Immature natural killer cell (primary cell): ENCODE measurements around the gene FBXO10. TPM values are rescaled to one million over a fixed set of nuclear protein-coding genes. Genes with fewer than 3 reads are reported as not detected.
"Not testable (repeated sequence)": the region's sequence is repeated elsewhere in the genome, so short reads cannot be mapped to it uniquely, and the experiment has no call there.

ENCODE experiments used
- DNase-seq, 3 donors: peaks; one replicate each; pipeline ENCODE4 v3.0.0; 2022; ENCODE audit warnings: mixed read lengths in 1 of 3
- H3K27ac Mint-ChIP-seq, 6 donors: one replicate each; pipeline ENCODE4 v1.8.0; 2020; ENCODE audit warnings: mixed read lengths in 6 of 6, mild to moderate bottlenecking in 5 of 6, inconsistent platforms in 4 of 6, moderate library complexity in 3 of 6
- H3K27me3 Mint-ChIP-seq, 3 donors: one replicate each; pipeline ENCODE4 v1.8.0; 2020 to 2021; ENCODE audit warnings: low read depth in 3 of 3, mild to moderate bottlenecking in 3 of 3, mixed read lengths in 3 of 3, moderate library complexity in 3 of 3, inconsistent platforms in 1 of 3
- H3K36me3 Mint-ChIP-seq, 3 donors: one replicate each; pipeline ENCODE4 v1.8.0; 2020; ENCODE audit warnings: mixed read lengths in 3 of 3, inconsistent platforms in 2 of 3, mild to moderate bottlenecking in 2 of 3
- H3K4me1 Mint-ChIP-seq, 2 donors: one replicate each; pipeline ENCODE4 v1.8.0; 2020; ENCODE audit warnings: inconsistent platforms in 2 of 2, mild to moderate bottlenecking in 2 of 2, mixed read lengths in 2 of 2, moderate library complexity in 1 of 2
- H3K4me3 Mint-ChIP-seq, 5 donors: one replicate each; pipeline ENCODE4 v1.8.0; 2020; ENCODE audit warnings: mild to moderate bottlenecking in 5 of 5, mixed read lengths in 5 of 5, inconsistent platforms in 3 of 5, moderate library complexity in 3 of 5
- H3K9me3 Mint-ChIP-seq, 6 donors: one replicate each; pipeline ENCODE4 v1.8.0; 2020; ENCODE audit warnings: mild to moderate bottlenecking in 6 of 6, mixed read lengths in 6 of 6, inconsistent platforms in 4 of 6, moderate library complexity in 3 of 6
- polyA plus RNA-seq, 3 donors: library from polyadenylated mRNA; unstranded; fragments of 300-500 nt; fragmentation: Illumina TruSeq; gene quantifications; one replicate each; pipeline ENCODE4 v1.2.3, GENCODE V29; 2021

FBXO10 gene
- polyA plus RNA-seq, 3 donors from 2014 or later: 0.49 to 1.1 TPM; not detected in 1

GRCh38 chr9:37496020-37496419, 80.2 kb downstream of the FBXO10 start:
- Mint-ChIP-seq H3K36me3 (peaks cover 31 to 64% (median 38%) of the 10 kb centered on the region in 3 donors), H3K4me1 (peaks cover 0 to 2% of the 10 kb centered on the region in 2 donors), H3K4me3 (no peak overlapping the region), H3K9me3 (no peaks in the 10 kb centered on the region), H3K27me3 (peaks cover 0 to 2% (median 0%) of the 10 kb centered on the region in 3 donors), H3K27ac (no peak overlapping the region)
- DNase-seq: no peak

GRCh38 chr9:37495571-37495970, 80.6 kb downstream of the FBXO10 start:
- no peak overlapping the region for H3K4me3 Mint-ChIP-seq
- H3K9me3 Mint-ChIP-seq: no peaks in the 10 kb centered on the region
- H3K27ac Mint-ChIP-seq: no peak overlapping the region
- peaks cover 1 to 2% of the 10 kb centered on the region in 2 donors for H3K4me1 Mint-ChIP-seq
- H3K27me3 Mint-ChIP-seq: peaks cover 0 to 2% (median 0%) of the 10 kb centered on the region in 3 donors
- no peak for DNase-seq
- H3K36me3 Mint-ChIP-seq: peaks cover 33 to 67% (median 39%) of the 10 kb centered on the region in 3 donors

- peak overlapping the region in 1 of 6 donors; percentile 57 for H3K27ac Mint-ChIP-seq
- H3K4me1 Mint-ChIP-seq: peaks cover 14 to 25% of the 10 kb centered on the region in 2 donors
- peaks cover 37 to 60% (median 37%) of the 10 kb centered on the region in 3 donors for H3K36me3 Mint-ChIP-seq
- H3K9me3 Mint-ChIP-seq: no peaks in the 10 kb centered on the region
- no peaks in the 10 kb centered on the region for H3K27me3 Mint-ChIP-seq
- no peak for DNase-seq
- H3K4me3 Mint-ChIP-seq: no peak overlapping the region
Measured at GRCh38 chr9:37491939-37492338, 84.2 kb downstream of the FBXO10 start.

GRCh38 chr9:37486616-37487548, 89.3 kb downstream of the FBXO10 start:
- Mint-ChIP-seq H3K4me1 (peaks cover 34 to 49% of the 10 kb centered on the region in 2 donors), H3K4me3 (peak overlapping the region; percentile 86 to 99 (median 94)), H3K27ac (peak overlapping the region; percentile 90 to 96 (median 95)), H3K36me3 (peaks cover 12 to 20% (median 16%) of the 10 kb centered on the region in 3 donors), H3K27me3 (peaks cover 2 to 9% (median 9%) of the 10 kb centered on the region in 3 donors), H3K9me3 (no peaks in the 10 kb centered on the region)
- no peak for DNase-seq

GRCh38 chr9:37486256-37486615, 89.9 kb downstream of the FBXO10 start:
- peaks cover 12 to 18% (median 13%) of the 10 kb centered on the region in 3 donors for H3K36me3 Mint-ChIP-seq
- DNase-seq: no peak
- peaks cover 3 to 9% (median 9%) of the 10 kb centered on the region in 3 donors for H3K27me3 Mint-ChIP-seq
- no peaks in the 10 kb centered on the region for H3K9me3 Mint-ChIP-seq
- H3K4me3 Mint-ChIP-seq: peak overlapping the region; percentile 86 to 99 (median 94)
- peak overlapping the region; percentile 90 to 96 (median 95) for H3K27ac Mint-ChIP-seq
- peaks cover 34 to 49% of the 10 kb centered on the region in 2 donors for H3K4me1 Mint-ChIP-seq

GRCh38 chr9:37485389-37486255, 90.6 kb downstream of the FBXO10 start, which contains the start of gene POLR1E:
Gene POLR1E, plus strand, starts transcription at chr9:37485948. Its CDS starts 100 bp downstream, at chr9:37486048.
- Mint-ChIP-seq H3K27ac (peak within 1 kb of the TSS; percentile 90 to 96 (median 95)), H3K4me1 (peaks cover 34 to 48% of the 10 kb centered on the region in 2 donors), H3K9me3 (no peaks in the 10 kb centered on the region), H3K4me3 (peak within 1 kb of the TSS; percentile 86 to 99 (median 94)), H3K27me3 (peaks cover 3 to 9% (median 9%) of the 10 kb centered on the region in 3 donors), H3K36me3 (peaks cover 10 to 15% (median 11%) of the 10 kb centered on the region in 3 donors)
- peak; percentile 97 to 99 (median 97) for DNase-seq

GRCh38 chr9:37480759-37481158, 95.4 kb downstream of the FBXO10 start:
- no peaks in the 10 kb centered on the region for H3K36me3 Mint-ChIP-seq
- H3K27ac Mint-ChIP-seq: no peak overlapping the region
- H3K4me3 Mint-ChIP-seq: no peak overlapping the region
- peaks cover 10 to 12% of the 10 kb centered on the region in 2 donors for H3K4me1 Mint-ChIP-seq
- DNase-seq: no peak
- H3K9me3 Mint-ChIP-seq: no peaks in the 10 kb centered on the region
- H3K27me3 Mint-ChIP-seq: peaks cover 4 to 6% (median 5%) of the 10 kb centered on the region in 3 donors

- H3K9me3 Mint-ChIP-seq: peaks cover 0 to 16% (median 0%) of the 10 kb centered on the region in 6 donors
- not testable (repeated sequence) for H3K36me3 Mint-ChIP-seq, H3K4me1 Mint-ChIP-seq, DNase-seq, H3K27ac Mint-ChIP-seq, H3K27me3 Mint-ChIP-seq, H3K4me3 Mint-ChIP-seq
Measured at GRCh38 chr9:37477987-37478619, 98.1 kb downstream of the FBXO10 start.

GRCh38 chr9:37477443-37477842, 98.7 kb downstream of the FBXO10 start:
- not testable (repeated sequence) for H3K27ac Mint-ChIP-seq, H3K4me3 Mint-ChIP-seq, H3K27me3 Mint-ChIP-seq, DNase-seq, H3K4me1 Mint-ChIP-seq, H3K36me3 Mint-ChIP-seq
- peaks cover 0 to 16% (median 0%) of the 10 kb centered on the region in 6 donors for H3K9me3 Mint-ChIP-seq

- no peak overlapping the region for H3K27ac Mint-ChIP-seq
- H3K4me1 Mint-ChIP-seq: peaks cover 4 to 5% of the 10 kb centered on the region in 2 donors
- no peak for DNase-seq
- H3K4me3 Mint-ChIP-seq: no peak overlapping the region
- peaks cover 2 to 6% (median 4%) of the 10 kb centered on the region in 3 donors for H3K27me3 Mint-ChIP-seq
- H3K36me3 Mint-ChIP-seq: peaks cover 0 to 6% (median 0%) of the 10 kb centered on the region in 3 donors
- peaks cover 0 to 16% (median 0%) of the 10 kb centered on the region in 6 donors for H3K9me3 Mint-ChIP-seq
Measured at GRCh38 chr9:37476930-37477329, 99.2 kb downstream of the FBXO10 start.

- H3K36me3 Mint-ChIP-seq: peaks cover 0 to 6% (median 0%) of the 10 kb centered on the region in 3 donors
- H3K27me3 Mint-ChIP-seq: peaks cover 2% of the 10 kb centered on the region in 3 donors
- H3K4me1 Mint-ChIP-seq: peaks cover 4 to 5% of the 10 kb centered on the region in 2 donors
- no peak overlapping the region for H3K27ac Mint-ChIP-seq
- DNase-seq: no peak
- H3K9me3 Mint-ChIP-seq: peaks cover 0 to 16% (median 0%) of the 10 kb centered on the region in 6 donors
- no peak overlapping the region for H3K4me3 Mint-ChIP-seq
Measured at GRCh38 chr9:37474438-37474837, 101.7 kb downstream of the FBXO10 start.

GRCh38 chr9:37473982-37474381, 102.2 kb downstream of the FBXO10 start:
- H3K27ac Mint-ChIP-seq, DNase-seq, H3K4me1 Mint-ChIP-seq, H3K4me3 Mint-ChIP-seq, H3K27me3 Mint-ChIP-seq, H3K36me3 Mint-ChIP-seq: not testable (repeated sequence)
- peaks cover 0 to 16% (median 0%) of the 10 kb centered on the region in 6 donors for H3K9me3 Mint-ChIP-seq
